HG02970 (cell line): ENCODE measurements around the gene SMURF1.
"Not testable (repeated sequence)": the region's sequence is repeated elsewhere in the genome, so short reads cannot be mapped to it uniquely, and the experiment has no call there.

Experiments used
- ATAC-seq: cut with Tn5 transposase; IDR thresholded peaks from one replicate; pipeline ENCODE4 v1.9.1; 2021; ENCODE audit warnings: mild to moderate bottlenecking, moderate library complexity, moderate number of reproducible peaks; ENCODE audit not compliant: unreplicated experiment, low FRiP score

SMURF1 gene

GRCh38 chr7:99101516-99101915, 42.4 kb downstream of the SMURF1 start:
- ATAC-seq: not testable (repeated sequence)

GRCh38 chr7:99099499-99100077, 44.3 kb downstream of the SMURF1 start:
- ATAC-seq: no peak

- ATAC-seq: no peak
Observed at GRCh38 chr7:99098824-99099498, 44.9 kb downstream of the SMURF1 start.

- no peak for ATAC-seq
Observed at GRCh38 chr7:99098286-99098823, 45.6 kb downstream of the SMURF1 start.

GRCh38 chr7:99097730-99098129, 46.2 kb downstream of the SMURF1 start:
- no peak for ATAC-seq

GRCh38 chr7:99096124-99096887, 47.6 kb downstream of the SMURF1 start:
- no peak for ATAC-seq

- no peak for ATAC-seq
Observed at GRCh38 chr7:99095698-99096097, 48.2 kb downstream of the SMURF1 start.

GRCh38 chr7:99094401-99094800, 49.5 kb downstream of the SMURF1 start:
- ATAC-seq: no peak

GRCh38 chr7:99092064-99092720, 51.7 kb downstream of the SMURF1 start:
- ATAC-seq: no peak

GRCh38 chr7:99090771-99091542, 53.0 kb downstream of the SMURF1 start:
- no peak for ATAC-seq

- ATAC-seq: no peak
Observed at GRCh38 chr7:99089914-99090629, 53.8 kb downstream of the SMURF1 start.

GRCh38 chr7:99086944-99087343, 57.0 kb downstream of the SMURF1 start:
- ATAC-seq: no peak

- ATAC-seq: no peak
Observed at GRCh38 chr7:99086532-99086931, 57.4 kb downstream of the SMURF1 start.

- no peak for ATAC-seq
Observed at GRCh38 chr7:99083733-99084132, 60.2 kb downstream of the SMURF1 start.

- no peak for ATAC-seq
Observed at GRCh38 chr7:99083068-99083651, 60.7 kb downstream of the SMURF1 start.

GRCh38 chr7:99080679-99081078, 63.2 kb downstream of the SMURF1 start:
- ATAC-seq: no peak

GRCh38 chr7:99079104-99079503, 64.8 kb downstream of the SMURF1 start:
- no peak for ATAC-seq

- no peak for ATAC-seq
Observed at GRCh38 chr7:99078416-99078815, 65.5 kb downstream of the SMURF1 start.

GRCh38 chr7:99076615-99077014, 67.3 kb downstream of the SMURF1 start:
- no peak for ATAC-seq
